Raji (cell line): ENCODE results near the gene LOX.

Experiments used
- POLR2A ChIP-seq: IDR thresholded peaks from 2 replicates; pipeline ENCODE4 v1.6.1; 2011; ENCODE audit warnings: low read depth, low read length, control low read depth; ENCODE audit not compliant: insufficient read depth

Gene LOX

GRCh38 chr5:122077366-122078115 is 518 bp downstream of the LOX start:
- no peak for TF ChIP-seq POLR2A

- no peak for TF ChIP-seq POLR2A
Measured at GRCh38 chr5:122076669-122077365, 1.2 kb downstream of the LOX start.

DNA sequence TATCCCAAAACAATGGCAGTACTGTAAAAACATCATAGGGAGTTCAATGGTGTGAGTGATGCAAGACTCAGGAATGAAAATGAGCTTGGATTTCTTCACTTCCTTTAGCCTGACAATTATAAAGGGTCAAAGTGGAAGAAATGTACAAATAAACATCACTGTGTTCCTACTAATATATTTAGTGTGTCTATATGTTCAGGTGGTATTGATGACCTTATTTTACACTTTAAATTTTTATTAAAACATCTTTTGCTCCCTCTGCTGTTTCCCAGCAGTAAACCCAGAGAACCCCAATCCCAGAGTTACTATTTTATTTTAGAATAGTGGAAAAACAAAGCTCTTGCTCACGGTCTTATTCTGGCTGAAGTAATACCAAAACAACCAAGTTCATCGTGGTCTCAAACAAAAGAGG is 2.0 kb downstream of the LOX start:
- no peak for TF ChIP-seq POLR2A

DNA sequence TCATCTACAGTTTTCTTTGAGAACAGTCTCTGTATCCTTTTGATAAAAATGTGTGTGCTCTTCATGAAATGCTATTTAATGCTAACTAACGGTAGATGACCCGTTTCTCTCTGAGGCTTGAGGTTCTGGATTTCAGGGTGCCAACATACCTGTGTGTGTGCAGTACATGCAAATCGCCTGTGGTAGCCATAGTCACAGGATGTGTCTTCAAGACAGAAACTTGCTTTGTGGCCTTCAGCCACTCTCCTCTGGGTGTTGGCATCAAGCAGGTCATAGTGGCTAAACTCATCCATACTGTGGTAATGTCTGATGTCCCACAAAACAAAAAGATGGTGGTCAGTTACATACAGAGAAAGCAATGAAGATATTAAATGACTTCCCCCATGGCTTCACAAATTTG is 4.2 kb downstream of the LOX start:
- TF ChIP-seq POLR2A, result no peak

- no peak for TF ChIP-seq POLR2A
Measured at GRCh38 chr5:122073018-122073417, 5.0 kb downstream of the LOX start.

- no peak for TF ChIP-seq POLR2A
Measured at GRCh38 chr5:122067390-122067789, 10.7 kb downstream of the LOX start.

DNA sequence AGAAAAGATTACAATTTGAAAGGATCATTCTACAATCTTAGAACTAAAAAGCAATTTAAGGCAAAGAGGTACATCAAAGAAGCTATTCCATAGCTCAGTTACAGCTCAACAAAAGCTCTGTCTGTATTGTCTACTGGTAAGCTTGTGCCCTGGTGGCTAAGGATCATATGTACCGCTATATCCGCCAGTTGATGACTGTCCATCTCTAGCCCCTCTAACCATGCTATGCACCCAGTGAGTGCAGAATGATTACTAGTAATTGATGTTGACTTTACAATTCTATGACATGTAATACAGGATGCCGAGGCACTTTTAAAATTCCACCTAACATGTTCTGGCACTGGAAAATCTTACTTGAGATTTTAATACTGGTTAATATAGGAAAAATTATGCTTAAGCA is 13.1 kb downstream of the LOX start:
- TF ChIP-seq POLR2A, result no peak

DNA sequence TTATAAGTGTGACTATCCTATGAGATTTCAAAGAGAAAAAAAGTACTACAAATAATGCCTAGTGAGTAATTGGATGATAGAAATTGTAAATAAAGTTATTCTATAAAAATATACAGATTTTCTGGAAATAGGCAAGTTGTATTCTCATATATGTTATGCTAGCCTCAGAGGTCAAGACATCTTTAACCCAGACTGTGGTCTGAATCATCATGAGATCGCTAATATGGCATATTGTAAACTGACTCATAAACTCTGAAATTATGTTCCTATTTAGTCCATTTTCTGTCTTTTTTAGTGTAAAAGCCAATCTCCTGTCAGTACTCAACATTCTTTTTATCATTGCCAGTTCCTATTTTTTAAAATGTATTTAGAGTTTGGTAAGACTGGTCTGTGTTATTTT is 14.2 kb downstream of the LOX start:
- TF ChIP-seq POLR2A, result no peak

DNA sequence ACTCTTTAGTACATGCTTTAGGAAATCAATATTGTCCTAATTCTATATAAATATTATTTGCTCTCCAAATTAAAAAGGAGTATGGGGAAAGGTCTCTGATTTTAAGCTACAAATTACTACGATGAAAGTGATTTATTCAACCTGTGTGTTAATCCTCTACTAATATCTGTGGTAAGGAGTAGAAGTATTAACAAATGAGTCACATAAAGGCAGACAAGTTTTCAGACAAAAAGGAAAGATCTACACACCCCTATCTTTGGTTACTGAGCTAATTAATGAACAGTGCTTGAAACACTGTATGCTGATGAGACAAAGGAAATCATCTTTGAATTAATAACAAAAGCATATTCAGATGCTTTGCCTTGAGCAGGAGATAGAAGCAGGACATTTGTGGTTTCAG is 15.9 kb downstream of the LOX start:
- no peak for TF ChIP-seq POLR2A

- TF ChIP-seq POLR2A, result no peak
Measured at GRCh38 chr5:122056913-122057312, 21.1 kb downstream of the LOX start.

DNA sequence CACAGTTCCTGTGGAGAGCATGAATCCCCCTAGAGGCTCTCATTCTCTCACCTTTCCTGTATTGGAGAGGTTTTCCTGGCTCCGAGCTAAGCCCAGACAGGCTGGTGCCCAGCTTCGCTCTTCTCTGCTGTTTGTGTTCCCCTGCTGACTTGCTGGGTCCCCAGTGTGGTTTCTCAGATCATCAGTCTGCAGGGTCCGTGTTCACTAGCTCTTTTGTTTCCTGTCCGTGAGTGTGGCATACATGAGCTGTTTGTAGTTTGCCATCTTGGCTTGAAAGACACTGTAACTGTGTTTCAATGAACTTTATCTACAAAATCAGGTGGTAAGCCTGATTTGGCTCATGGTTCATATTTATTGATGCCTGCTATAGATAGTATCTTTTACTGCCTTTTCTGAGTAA is 23.8 kb downstream of the LOX start:
- TF ChIP-seq POLR2A, result no peak

GRCh38 chr5:122053181-122054109 is 24.6 kb downstream of the LOX start:
- no peak for TF ChIP-seq POLR2A

DNA sequence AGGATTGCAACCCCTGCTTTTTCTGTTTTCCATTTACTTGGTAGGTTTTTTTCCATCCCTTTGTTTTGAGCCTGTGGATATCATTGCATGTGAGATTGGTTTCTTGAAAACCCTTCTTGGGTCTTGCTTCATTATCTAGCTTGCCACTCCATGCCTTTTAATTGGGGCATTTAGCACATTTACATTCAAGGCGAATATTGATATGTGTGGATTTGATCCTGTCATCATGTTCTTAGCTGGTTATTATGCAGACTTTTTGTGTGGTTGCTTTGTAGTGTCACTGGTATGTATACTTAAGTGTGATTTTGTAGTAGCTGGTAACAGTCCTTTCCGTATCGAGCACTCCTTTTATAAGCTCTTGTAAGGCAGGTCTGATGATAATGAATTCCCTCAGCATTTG is 26.5 kb downstream of the LOX start:
- TF ChIP-seq POLR2A, result no peak

DNA sequence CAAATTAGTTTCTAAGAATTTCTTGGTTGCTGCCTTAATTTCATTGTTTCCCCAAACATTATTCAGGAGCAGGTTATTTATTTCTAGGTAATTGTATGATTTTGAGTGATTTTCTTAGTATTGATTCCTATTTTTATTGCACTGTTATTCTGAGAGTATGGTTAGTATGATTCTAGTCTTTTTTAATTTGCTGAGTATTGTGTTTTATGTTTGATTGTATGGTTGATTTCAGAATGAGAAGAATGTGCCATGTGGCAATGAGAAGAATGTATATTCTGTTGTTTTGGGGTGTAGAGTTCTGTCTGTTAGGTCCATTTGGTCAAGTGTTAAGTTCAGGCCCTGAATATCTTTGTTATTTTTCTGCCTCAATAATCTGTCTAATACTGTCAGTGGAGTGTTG is 27.1 kb downstream of the LOX start:
- TF ChIP-seq POLR2A, result no peak

DNA sequence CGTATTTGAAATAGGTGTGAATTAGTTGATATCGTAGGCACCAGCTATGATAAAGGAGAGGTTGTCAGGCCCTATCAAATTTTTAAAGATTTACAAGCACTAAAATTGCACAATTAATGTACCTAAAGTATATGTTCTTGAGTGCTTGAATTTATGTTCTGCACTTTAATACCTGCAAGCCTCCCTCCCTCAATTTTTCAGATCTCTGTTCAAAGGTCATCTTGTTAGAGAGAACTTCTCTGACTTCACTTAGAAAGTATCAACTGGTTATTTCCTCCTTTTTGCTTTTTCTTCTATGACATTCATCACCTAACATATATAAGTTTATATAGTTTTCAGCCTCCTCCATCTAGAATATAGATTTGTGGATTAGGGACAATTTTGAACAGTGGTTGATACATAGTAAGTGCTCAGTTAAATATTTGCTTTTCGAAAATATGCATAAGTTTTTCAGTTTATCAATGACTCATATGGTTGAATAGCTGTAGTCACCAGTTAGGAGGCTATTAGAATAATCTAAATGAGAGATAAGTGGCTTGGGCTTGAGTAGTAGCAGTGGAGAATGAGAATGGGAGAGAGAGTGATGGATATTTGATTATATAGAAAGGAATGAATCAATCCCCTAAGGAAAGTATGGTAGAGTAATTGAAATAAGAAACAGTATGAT is 37.3 kb downstream of the LOX start:
- TF ChIP-seq POLR2A, result no peak

GRCh38 chr5:122036326-122036725 is 41.7 kb downstream of the LOX start:
- TF ChIP-seq POLR2A, result no peak

GRCh38 chr5:122035913-122036312 is 42.1 kb downstream of the LOX start:
- TF ChIP-seq POLR2A, result no peak
